IMR-90 (cell line): ENCODE data around the gene STIM1. TPM values are rescaled to one million over a fixed set of nuclear protein-coding genes. Genes with fewer than 3 reads are reported as not detected.
"Not testable (repeated sequence)": the region's sequence is repeated elsewhere in the genome, so short reads cannot be mapped to it uniquely, and the experiment has no call there.

Source experiments
- ATAC-seq: fragments of 200-7000 bp; cut with Tn5 transposase; 2 replicates; pipeline ENCODE4 v1.9.1; 2020; ENCODE audit warnings: low read depth, mild to moderate bottlenecking, moderate library complexity
- BruUV-seq: library from RNA; stranded (reverse); fragments of 400-500 nt; replicated peaks from 2 replicates; lab custom pipeline; 2021; lab: Mats Ljungman, UMichigan
- CTCF ChIA-PET: fragments of 300-600 bp; formaldehyde crosslinking; extraction: SDS; loops from one replicate; lab custom pipeline; 2021; ENCODE audit warnings: antibody characterized with exemption; lab: Yijun Ruan, JAX
- POLR2A ChIA-PET: fragments of 300-600 bp; sonication (Branson Sonifier 250); formaldehyde crosslinking; loops from one replicate; lab custom pipeline; 2022; ENCODE audit warnings: antibody characterized with exemption; ENCODE audit not compliant: unreplicated experiment; lab: Charles Lee
- DNase-seq: peaks from one replicate; pipeline ENCODE4 v3.0.0; 2013
- H2AFZ ChIP-seq: replicated peaks from 2 replicates; pipeline ENCODE3; 2013; ENCODE audit warnings: low read length, mild to moderate bottlenecking; ENCODE audit not compliant: poor library complexity
- H2AK5ac ChIP-seq: 2 replicates; pipeline ENCODE4 v1.6.1; 2013; ENCODE audit warnings: low read depth, low read length, inconsistent platforms
- H2AK9ac ChIP-seq: replicated peaks from 2 replicates; pipeline ENCODE3; 2013; ENCODE audit warnings: mild to moderate bottlenecking, low read depth, low read length, moderate library complexity; ENCODE audit not compliant: poor library complexity
- H2BK120ac ChIP-seq: 2 replicates; pipeline ENCODE4 v1.6.1; 2013; ENCODE audit warnings: low read depth, low read length, inconsistent platforms
- H2BK15ac ChIP-seq: 3 replicates; pipeline ENCODE4 v1.6.1; 2013; ENCODE audit warnings: low read depth, low read length, inconsistent platforms
- H2BK20ac ChIP-seq: 2 replicates; pipeline ENCODE4 v1.6.1; 2013; ENCODE audit warnings: low read depth, mild to moderate bottlenecking, inconsistent platforms, low read length, moderate library complexity
- H2BK5ac ChIP-seq: 2 replicates; pipeline ENCODE4 v1.6.1; 2013; ENCODE audit warnings: mild to moderate bottlenecking, low read depth, low read length, inconsistent platforms; ENCODE audit not compliant: poor library complexity, severe bottlenecking
- H3K14ac ChIP-seq: replicated peaks from 2 replicates; pipeline ENCODE4 v1.6.1; 2013; ENCODE audit warnings: low read depth, low read length, inconsistent platforms
- H3K18ac ChIP-seq: 2 replicates; pipeline ENCODE4 v1.6.1; 2013; ENCODE audit warnings: low read depth, low read length, control low read depth
- H3K23ac ChIP-seq: 2 replicates; pipeline ENCODE4 v1.6.1; 2013; ENCODE audit warnings: low read depth, low read length, inconsistent platforms
- H3K27ac ChIP-seq: 2 replicates; pipeline ENCODE4 v1.5.1; 2013; ENCODE audit warnings: mild to moderate bottlenecking, control low read depth, low read length; ENCODE audit not compliant: insufficient read depth
- H3K27me3 ChIP-seq: 2 replicates; pipeline ENCODE4 v1.6.1; 2013; ENCODE audit warnings: low read length; ENCODE audit not compliant: control insufficient read depth, insufficient read depth
- H3K36me3 ChIP-seq: 2 replicates; pipeline ENCODE4 v1.6.1; 2013; ENCODE audit warnings: low read length, mixed read lengths; ENCODE audit not compliant: control insufficient read depth, insufficient read depth
- H3K4ac ChIP-seq: 2 replicates; pipeline ENCODE4 v1.6.1; 2013; ENCODE audit warnings: low read depth, low read length, inconsistent platforms
- H3K4me1 ChIP-seq: 2 replicates; pipeline ENCODE4 v1.6.1; 2013; ENCODE audit warnings: low read length, mixed read lengths; ENCODE audit not compliant: control insufficient read depth, insufficient read depth
- H3K4me2 ChIP-seq: 2 replicates; pipeline ENCODE4 v1.6.1; 2013; ENCODE audit warnings: low read depth, mild to moderate bottlenecking, control low read depth, low read length, moderate library complexity
- H3K4me3 ChIP-seq: 2 replicates; pipeline ENCODE4 v1.5.1; 2013; ENCODE audit warnings: low read depth, mild to moderate bottlenecking, control low read depth, low read length, moderate library complexity; ENCODE audit not compliant: insufficient read depth
- H3K56ac ChIP-seq: 2 replicates; pipeline ENCODE4 v1.6.1; 2013; ENCODE audit warnings: low read length, inconsistent platforms; ENCODE audit not compliant: insufficient read depth; ENCODE audit errors: extremely low read depth
- H3K79me1 ChIP-seq, 2 experiments: 2 replicates each; pipeline ENCODE4 v1.6.1; 2013; ENCODE audit warnings: low read length in 2 of 2, inconsistent platforms in 1 of 2, low read depth in 1 of 2
- H3K9ac ChIP-seq: 2 replicates; pipeline ENCODE4 v1.6.1; 2013; ENCODE audit warnings: low read depth, low read length, control low read depth
- H3K9me1 ChIP-seq: 2 replicates; pipeline ENCODE4 v1.6.1; 2013; ENCODE audit warnings: low read length, inconsistent platforms; ENCODE audit not compliant: insufficient read depth
- H3K9me3 ChIP-seq: 2 replicates; pipeline ENCODE4 v1.6.1; 2013; ENCODE audit warnings: low read length; ENCODE audit not compliant: control insufficient read depth, insufficient read depth
- H4K20me1 ChIP-seq: 2 replicates; pipeline ENCODE4 v1.6.1; 2013; ENCODE audit warnings: low read length, inconsistent platforms; ENCODE audit not compliant: insufficient read depth
- H4K5ac ChIP-seq: 2 replicates; pipeline ENCODE4 v1.6.1; 2013; ENCODE audit warnings: mild to moderate bottlenecking, low read depth, low read length, control low read depth
- H4K8ac ChIP-seq, 2 experiments: 2 replicates each; pipeline ENCODE4 v1.6.1; 2013; ENCODE audit warnings: low read depth in 2 of 2, low read length in 2 of 2, control low read depth in 1 of 2, inconsistent platforms in 1 of 2
- H4K91ac ChIP-seq: 2 replicates; pipeline ENCODE4 v1.6.1; 2013; ENCODE audit warnings: low read depth, low read length, inconsistent platforms; ENCODE audit not compliant: insufficient read depth
- WGBS, 2 experiments: methylation state at CpG; one replicate each; pipeline versions ENCODE4 v1.1.5 to v1.1.7; 2013; ENCODE audit warnings: missing lambda C conversion rate in 2 of 2; ENCODE audit not compliant: insufficient read length in 1 of 2; ENCODE audit errors: extremely low coverage in 2 of 2; 5-methylcytosine and 5-hydroxymethylcytosine counted together
- dilution Hi-C: fragments of 300-500 bp; cut with HindIII; formaldehyde crosslinking; loops from one replicate; pipeline ENCODE4 v1.14.3; 2018; ENCODE audit warnings: low sequenced_read_pairs; ENCODE audit not compliant: unreplicated experiment
- in situ Hi-C: fragments of 300-500 bp; cut with MboI; formaldehyde crosslinking; loops from 3 replicates; pipeline ENCODE4 v1.14.3; 2019; ENCODE audit warnings: low sequenced_read_pairs, inconsistent platforms, mixed read lengths
- intact Hi-C: fragments of 100-400 bp; cut with micrococcal nuclease; formaldehyde crosslinking; loops from 2 replicates; pipeline ENCODE4 v1.10.0; 2022
- polyA plus RNA-seq, 3 experiments: library from polyadenylated mRNA; depleted of rRNA; stranded (reverse); fragments of >200 nt; gene quantifications; 2 replicates each; pipeline ENCODE4 v1.2.3, GENCODE V29; 2012; ENCODE audit warnings: low replicate concordance in 1 of 3
- total RNA-seq: library from RNA; depleted of rRNA; stranded (reverse); fragments of >200 nt; gene quantifications from 2 replicates; pipeline ENCODE4 v1.2.3, GENCODE V29; 2012

STIM1 gene
- total and polyA plus RNA-seq, 2 of the 4 experiments (the other 2 are of a cell fraction) = 17.9 to 23.0 TPM

- in situ Hi-C loops, H2AK5ac ChIP-seq, dilution Hi-C loops, H3K18ac ChIP-seq, POLR2A ChIA-PET, H3K4ac ChIP-seq, DNase-seq, H2AFZ ChIP-seq, H3K4me3 ChIP-seq, H2BK5ac ChIP-seq, H3K9me1 ChIP-seq, H3K9me3 ChIP-seq, H3K4me1 ChIP-seq, H3K79me1 ChIP-seq, H4K91ac ChIP-seq, BruUV-seq, H3K4me2 ChIP-seq, H2BK120ac ChIP-seq, ATAC-seq, H3K9ac ChIP-seq, H3K23ac ChIP-seq, H2BK20ac ChIP-seq, H4K20me1 ChIP-seq, CTCF ChIA-PET, H3K56ac ChIP-seq, H4K8ac ChIP-seq, H4K5ac ChIP-seq, H2BK15ac ChIP-seq, H2AK9ac ChIP-seq, H3K27ac ChIP-seq, H3K36me3 ChIP-seq, intact Hi-C loops, H3K14ac ChIP-seq, H3K27me3 ChIP-seq: not testable (repeated sequence)
- no CpG with 5 or more reads among the region's 4 CpGs for WGBS, 2 experiments
Measured at GRCh38 chr11:4053200-4053599, 197.7 kb downstream of the STIM1 start.
